Stimulated activated effector memory CD8-positive, alpha-beta T cell treated with anti-CD3 and anti-CD28 coated beads, Interleukin-12 subunit alpha, Interleukin-12 subunit beta, amount 100 ng/mL, for 72 hours (primary cell): ENCODE results near the gene DCXR.
"Not testable (repeated sequence)": the region's sequence is repeated elsewhere in the genome, so short reads cannot be mapped to it uniquely, and the experiment has no call there.

Experiments
- ATAC-seq: fragments of 150-1000 bp; cut with Tn5 transposase; 2 replicates; pipeline ENCODE4 v1.10.0; 2021
- DNase-seq, 2 donors: peaks; one replicate each; pipeline ENCODE4 v3.0.0; 2021 to 2022; ENCODE audit warnings: low spot score in 2 of 2
- H3K27ac Mint-ChIP-seq: one replicate; pipeline ENCODE4 v1.8.0; 2022; ENCODE audit warnings: mild to moderate bottlenecking, mixed read lengths
- H3K36me3 Mint-ChIP-seq: one replicate; pipeline ENCODE4 v1.8.0; 2022; ENCODE audit warnings: mild to moderate bottlenecking, mixed read lengths
- H3K4me1 Mint-ChIP-seq: one replicate; pipeline ENCODE4 v1.8.0; 2022; ENCODE audit warnings: mixed read lengths
- H3K4me3 Mint-ChIP-seq: one replicate; pipeline ENCODE4 v1.8.0; 2022; ENCODE audit warnings: mild to moderate bottlenecking, mixed read lengths
- H3K9me3 Mint-ChIP-seq: one replicate; pipeline ENCODE4 v1.8.0; 2022; ENCODE audit warnings: mixed read lengths

DCXR gene

GRCh38 chr17:82039695-82040299 is 2.3 kb upstream of the DCXR start:
- no peak for DNase-seq
- H3K9me3 Mint-ChIP-seq = no peaks in the 10 kb centered on the region
- H3K4me1 Mint-ChIP-seq = peaks cover 16% of the 10 kb centered on the region
- H3K27ac Mint-ChIP-seq = no peak overlapping the region
- H3K4me3 Mint-ChIP-seq = peak overlapping the region; percentile 20
- ATAC-seq = no peak
- H3K36me3 Mint-ChIP-seq = peaks cover 6% of the 10 kb centered on the region

DNA sequence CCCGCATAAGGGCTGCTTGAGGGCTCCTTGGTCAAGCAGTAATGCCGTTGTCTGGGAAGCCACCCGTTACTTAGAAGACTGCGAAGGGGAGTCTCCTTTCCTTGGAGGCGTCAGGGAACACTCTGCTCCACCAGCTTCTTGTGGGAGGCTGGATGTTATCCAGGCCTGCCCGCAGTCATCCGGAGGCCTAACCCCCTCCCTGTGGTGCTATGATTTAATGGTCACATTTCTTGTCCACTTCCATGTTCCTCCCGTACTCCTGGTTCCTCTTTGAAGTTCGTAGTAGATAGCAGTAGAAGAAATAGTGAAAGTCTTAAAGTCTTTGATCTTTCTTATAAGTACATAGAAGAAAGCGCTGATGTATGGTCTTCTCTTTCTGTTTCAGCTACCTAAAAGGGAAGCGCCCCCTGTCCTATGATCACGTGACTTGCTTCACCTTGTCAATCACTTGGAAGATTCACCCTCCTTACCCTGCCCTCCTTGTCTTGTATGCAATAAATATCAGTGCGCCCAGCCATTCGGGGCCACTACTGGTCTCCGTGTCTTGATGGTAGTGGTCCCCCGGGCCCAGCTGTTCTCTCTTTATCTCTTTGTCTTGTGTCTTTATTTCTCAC is 1.4 kb upstream of the DCXR start:
- not testable (repeated sequence) for ATAC-seq, H3K36me3 Mint-ChIP-seq, DNase-seq, H3K27ac Mint-ChIP-seq, H3K9me3 Mint-ChIP-seq
- Mint-ChIP-seq H3K4me3 (peak overlapping the region; percentile 20), H3K4me1 (peaks cover 16% of the 10 kb centered on the region)

GRCh38 chr17:82037889-82038195 is 345 bp upstream of the DCXR start:
- Mint-ChIP-seq H3K9me3 (no peaks in the 10 kb centered on the region), H3K4me3 (peak overlapping the region; percentile 84), H3K4me1 (peaks cover 16% of the 10 kb centered on the region), H3K36me3 (peaks cover 7% of the 10 kb centered on the region), H3K27ac (peak overlapping the region; percentile 89)
- DNase-seq = no peak
- ATAC-seq = no peak

GRCh38 chr17:82036634-82037091 is 834 bp downstream of the DCXR start:
- no peaks in the 10 kb centered on the region for H3K9me3 Mint-ChIP-seq
- ATAC-seq = no peak
- H3K4me1 Mint-ChIP-seq = peaks cover 16% of the 10 kb centered on the region
- no peak overlapping the region for H3K27ac Mint-ChIP-seq
- peaks cover 7% of the 10 kb centered on the region for H3K36me3 Mint-ChIP-seq
- DNase-seq = no peak
- peak overlapping the region; percentile 84 for H3K4me3 Mint-ChIP-seq

DNA sequence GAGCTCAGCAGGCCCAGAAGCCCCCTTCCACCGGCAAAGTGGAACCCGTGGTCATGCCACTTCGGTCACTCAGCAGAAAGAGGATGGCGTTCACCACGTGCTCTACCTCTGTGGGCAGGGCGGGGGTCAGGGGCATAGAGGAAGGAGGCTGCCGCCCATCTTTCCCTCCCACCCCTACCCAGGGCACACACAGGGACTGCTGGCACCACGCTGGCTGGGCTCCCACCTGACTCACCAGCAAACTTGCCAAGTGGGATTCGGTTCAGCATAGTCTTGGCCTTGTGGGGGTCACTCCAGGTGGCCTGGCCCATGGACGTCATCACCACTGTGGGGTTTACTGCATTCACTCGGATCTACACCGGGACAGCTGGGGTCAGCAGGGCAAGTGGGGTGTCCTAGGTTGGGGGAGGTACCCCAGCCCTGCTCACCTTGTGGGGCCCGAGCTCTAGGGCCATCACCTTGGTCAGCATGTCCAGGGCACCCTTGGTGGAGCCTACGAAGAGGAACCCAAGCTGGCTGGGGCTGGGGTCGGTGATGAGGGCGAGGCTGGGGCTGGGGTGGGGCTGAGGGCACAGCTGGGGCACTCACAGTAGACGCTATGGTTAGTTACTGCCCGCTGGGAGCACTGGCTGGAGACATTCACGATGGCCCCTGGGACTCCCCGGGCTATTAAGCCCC is 1.4 kb downstream of the DCXR start:
- H3K4me3 Mint-ChIP-seq = peak overlapping the region; percentile 84
- no peak for ATAC-seq
- no peak for DNase-seq
- peaks cover 16% of the 10 kb centered on the region for H3K4me1 Mint-ChIP-seq
- H3K27ac Mint-ChIP-seq = no peak overlapping the region
- H3K36me3 Mint-ChIP-seq = peaks cover 7% of the 10 kb centered on the region
- no peaks in the 10 kb centered on the region for H3K9me3 Mint-ChIP-seq

- Mint-ChIP-seq H3K36me3 (peaks cover 7% of the 10 kb centered on the region), H3K4me1 (peaks cover 19% of the 10 kb centered on the region), H3K27ac (no peak overlapping the region), H3K4me3 (peak overlapping the region; percentile 84), H3K9me3 (no peaks in the 10 kb centered on the region)
- no peak for ATAC-seq
- no peak for DNase-seq
Measured at GRCh38 chr17:82035488-82035887, 2.0 kb downstream of the DCXR start.

DNA sequence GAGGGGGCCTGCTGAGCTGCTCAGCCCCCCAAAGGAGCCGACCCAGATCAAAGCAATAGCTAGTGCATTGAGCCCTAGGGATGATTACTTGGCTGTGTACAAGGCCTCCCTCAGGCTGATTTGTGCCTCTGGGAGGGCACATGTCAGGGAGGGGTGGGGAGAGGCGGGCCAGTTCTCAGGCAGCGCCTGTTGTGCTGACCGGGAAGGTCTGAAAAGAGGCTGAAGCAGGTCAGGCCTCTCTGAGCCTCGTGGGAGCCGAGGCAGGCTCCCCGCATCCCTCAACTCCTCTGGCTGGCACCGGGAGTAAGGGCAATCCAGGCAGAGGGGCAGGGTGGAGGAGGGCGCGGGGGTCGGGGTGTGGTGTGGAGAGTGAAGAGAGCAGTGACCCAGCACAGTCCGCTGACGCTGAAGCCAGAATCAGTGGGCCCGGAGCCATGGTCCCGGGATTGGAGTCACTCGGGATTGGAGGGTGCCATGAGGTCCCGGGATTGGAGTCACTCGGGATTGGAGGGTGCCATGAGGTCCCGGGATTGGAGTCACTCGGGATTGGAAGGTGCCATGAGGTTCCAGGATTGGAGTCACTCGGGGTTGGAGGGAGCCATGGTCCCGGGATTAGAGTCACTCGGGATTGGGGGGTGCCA is 3.0 kb downstream of the DCXR start:
- Mint-ChIP-seq H3K4me3 (no peak overlapping the region), H3K4me1 (peaks cover 26% of the 10 kb centered on the region), H3K36me3 (peaks cover 13% of the 10 kb centered on the region), H3K27ac (no peak overlapping the region), H3K9me3 (no peaks in the 10 kb centered on the region)
- ATAC-seq (no peak), DNase-seq (no peak)

DNA sequence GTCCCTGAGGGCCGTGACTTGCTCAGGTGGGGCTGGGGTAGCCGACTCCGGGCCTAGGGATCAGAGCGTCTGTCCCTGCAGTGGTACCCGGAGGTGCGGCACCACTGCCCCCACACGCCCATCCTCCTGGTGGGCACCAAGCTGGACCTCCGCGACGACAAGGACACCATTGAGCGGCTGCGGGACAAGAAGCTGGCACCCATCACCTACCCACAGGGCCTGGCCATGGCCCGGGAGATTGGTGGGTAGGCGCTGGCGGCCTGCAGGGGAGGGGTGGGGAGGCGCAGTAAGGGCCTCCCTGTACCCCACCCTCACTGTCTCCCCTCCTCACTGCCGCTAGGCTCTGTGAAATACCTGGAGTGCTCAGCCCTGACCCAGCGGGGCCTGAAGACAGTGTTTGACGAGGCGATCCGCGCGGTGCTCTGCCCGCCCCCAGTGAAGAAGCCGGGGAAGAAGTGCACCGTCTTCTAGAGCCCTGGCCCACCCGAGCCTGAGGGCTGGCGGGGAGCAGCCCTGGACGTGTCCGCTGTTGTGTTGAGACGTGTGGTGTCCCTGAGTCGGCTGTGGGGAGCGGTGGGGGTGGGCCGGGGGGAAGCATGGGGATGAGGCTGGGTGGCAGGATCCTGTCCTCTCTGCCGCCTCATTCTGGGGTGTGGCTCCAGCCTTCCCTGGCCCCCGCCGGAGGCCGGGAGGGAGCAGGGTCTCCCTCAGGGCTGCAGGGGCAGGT is 4.0 kb downstream of the DCXR start:
- no peak overlapping the region for H3K4me3 Mint-ChIP-seq
- H3K9me3 Mint-ChIP-seq = no peaks in the 10 kb centered on the region
- peaks cover 17% of the 10 kb centered on the region for H3K36me3 Mint-ChIP-seq
- peaks cover 20% of the 10 kb centered on the region for H3K4me1 Mint-ChIP-seq
- ATAC-seq = no peak
- H3K27ac Mint-ChIP-seq = no peak overlapping the region
- DNase-seq = no peak

- no peaks in the 10 kb centered on the region for H3K9me3 Mint-ChIP-seq
- H3K4me3 Mint-ChIP-seq = peak overlapping the region; percentile 41
- DNase-seq (no peak), ATAC-seq (peak; percentile 48)
- peaks cover 24% of the 10 kb centered on the region for H3K36me3 Mint-ChIP-seq
- H3K4me1 Mint-ChIP-seq = peaks cover 19% of the 10 kb centered on the region
- H3K27ac Mint-ChIP-seq = no peak overlapping the region
Measured at GRCh38 chr17:82031885-82032627, 5.4 kb downstream of the DCXR start.

- Mint-ChIP-seq H3K4me3 (peak within 1 kb of the TSS; percentile 78), H3K27ac (no peak within 1 kb of the TSS), H3K4me1 (peaks cover 20% of the 10 kb centered on the region), H3K36me3 (peaks cover 24% of the 10 kb centered on the region), H3K9me3 (no peaks in the 10 kb centered on the region)
- DNase-seq (no peak), ATAC-seq (peak; percentile 33)
Measured at GRCh38 chr17:82031303-82031884, 6.1 kb downstream of the DCXR start, which contains the start of gene RAC3. Gene RAC3 (plus strand): TSS chr17:82031678. CDS start chr17:82031762, 84 bp downstream.

DNA sequence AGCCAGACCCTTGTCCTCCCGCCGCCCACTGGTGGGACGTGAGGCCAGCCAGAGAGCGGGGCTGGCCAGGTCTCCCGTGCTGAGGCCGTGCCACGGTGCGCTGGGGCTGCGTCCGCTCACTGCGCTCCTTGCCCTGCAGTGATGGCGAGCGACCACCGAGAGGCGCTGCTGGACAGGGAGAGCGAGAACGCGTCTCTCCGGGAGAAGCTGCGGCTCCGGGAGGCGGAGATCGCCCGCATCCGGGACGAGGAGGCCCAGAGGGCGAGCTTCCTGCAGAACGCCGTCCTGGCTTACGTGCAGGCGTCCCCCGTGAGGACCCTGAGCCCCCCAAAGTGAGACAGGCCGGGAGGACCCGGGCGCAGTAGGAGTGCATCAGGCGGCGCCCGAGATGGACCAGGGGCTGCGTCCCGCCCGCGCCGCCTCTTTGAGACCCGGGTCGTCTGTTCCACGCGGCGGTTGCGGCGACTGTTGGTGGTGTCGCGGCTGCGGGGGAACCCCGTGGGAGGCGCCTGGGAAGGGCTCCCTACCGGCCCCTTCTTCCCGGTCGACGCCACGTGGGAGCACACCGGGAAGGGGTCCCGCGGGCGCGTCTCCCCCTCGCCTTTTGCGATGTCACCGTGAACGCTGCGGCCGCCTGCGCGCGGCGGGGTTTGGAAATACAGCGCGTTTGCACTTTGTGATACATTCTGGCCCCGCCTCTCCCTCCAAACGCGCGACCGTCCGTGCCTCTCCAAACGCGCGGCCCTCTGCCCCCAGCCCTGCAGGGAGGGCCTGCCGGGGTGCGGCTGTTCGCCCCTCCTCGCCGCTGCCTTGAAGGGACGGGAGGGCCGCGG is 6.8 kb downstream of the DCXR start:
- DNase-seq (peak; percentile 87 to 94), ATAC-seq (peak; percentile 76)
- peak overlapping the region; percentile 78 for H3K4me3 Mint-ChIP-seq
- no peaks in the 10 kb centered on the region for H3K9me3 Mint-ChIP-seq
- H3K27ac Mint-ChIP-seq = no peak overlapping the region
- peaks cover 24% of the 10 kb centered on the region for H3K36me3 Mint-ChIP-seq
- H3K4me1 Mint-ChIP-seq = peaks cover 20% of the 10 kb centered on the region

DNA sequence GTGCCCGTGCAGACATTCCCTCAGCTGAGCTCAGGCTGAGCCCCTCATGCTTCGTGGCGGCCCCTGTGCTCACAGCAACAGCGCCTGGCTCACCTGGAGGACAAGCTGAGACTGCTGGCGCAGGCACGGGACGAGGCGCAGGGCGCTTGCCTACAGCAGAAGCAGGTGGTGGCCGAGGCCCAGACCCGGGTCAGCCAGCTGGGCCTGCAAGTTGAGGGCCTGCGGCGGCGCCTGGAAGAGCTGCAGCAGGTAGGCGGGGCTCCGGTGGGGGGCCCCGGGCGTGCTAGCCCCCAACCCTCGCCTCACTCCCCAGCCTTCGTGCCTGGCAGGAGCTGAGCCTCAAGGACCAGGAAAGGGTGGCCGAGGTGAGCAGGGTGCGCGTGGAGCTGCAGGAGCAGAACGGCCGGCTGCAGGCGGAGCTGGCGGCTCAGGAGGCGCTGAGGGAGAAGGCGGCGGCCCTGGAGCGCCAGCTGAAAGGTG is 7.5 kb downstream of the DCXR start:
- ATAC-seq = no peak
- Mint-ChIP-seq H3K27ac (no peak overlapping the region), H3K9me3 (no peaks in the 10 kb centered on the region), H3K36me3 (peaks cover 21% of the 10 kb centered on the region), H3K4me3 (peak overlapping the region; percentile 78), H3K4me1 (peaks cover 20% of the 10 kb centered on the region)
- DNase-seq = no peak

DNA sequence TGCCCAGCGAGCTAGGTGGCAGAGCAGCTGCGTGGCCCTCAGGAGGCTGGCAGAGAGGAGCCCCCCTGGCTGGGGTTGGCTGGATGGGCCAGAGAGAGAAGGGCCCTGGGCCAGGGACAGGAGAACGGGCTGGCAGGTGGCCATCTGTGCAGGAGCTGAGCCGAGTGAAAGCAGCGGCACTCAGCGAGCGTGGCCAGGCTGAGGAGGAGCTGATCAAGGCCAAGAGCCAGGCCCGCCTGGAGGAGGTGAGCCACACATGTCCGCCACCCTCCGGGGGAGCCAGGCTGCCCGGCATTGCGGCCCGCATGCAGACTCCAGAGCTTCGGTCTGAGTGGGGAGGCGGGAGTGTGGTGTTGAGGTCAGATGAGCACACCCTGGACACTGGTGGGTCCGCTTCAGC is 8.1 kb downstream of the DCXR start:
- Mint-ChIP-seq H3K9me3 (no peaks in the 10 kb centered on the region), H3K27ac (no peak overlapping the region), H3K4me3 (peak overlapping the region; percentile 78), H3K36me3 (peaks cover 17% of the 10 kb centered on the region), H3K4me1 (peaks cover 21% of the 10 kb centered on the region)
- DNase-seq = no peak
- no peak for ATAC-seq
